HepG2 (cell line): ENCODE data around the gene EGR1. TPM values are rescaled to one million over a fixed set of nuclear protein-coding genes. Genes with fewer than 3 reads are reported as not detected.

Experiments
- DMAP1 ChIP-seq: IDR thresholded peaks from 2 replicates; pipeline ENCODE4 v1.6.1; 2016
- ELF4 ChIP-seq: sonication (generic); formaldehyde crosslinking; IDR thresholded peaks from 2 replicates; pipeline ENCODE4 v1.5.0; 2020; ENCODE audit warnings: missing genetic modification reagents, mild to moderate bottlenecking, moderate library complexity, borderline replicate concordance
- GLI4 ChIP-seq: sonication (generic); formaldehyde crosslinking; IDR thresholded peaks from 2 replicates; pipeline ENCODE4 v1.5.1; 2020; ENCODE audit warnings: missing genetic modification reagents, mild to moderate bottlenecking, moderate library complexity, borderline replicate concordance
- HDAC1 ChIP-seq: sonication (generic); formaldehyde crosslinking; IDR thresholded peaks from 2 replicates; pipeline ENCODE4 v1.5.1; 2020; ENCODE audit warnings: mild to moderate bottlenecking, missing genetic modification reagents
- HNF4A ChIP-seq: sonication (generic); formaldehyde crosslinking; IDR thresholded peaks from 2 replicates; pipeline ENCODE4 v1.4.0; 2020; ENCODE audit warnings: missing genetic modification reagents
- MLXIP ChIP-seq: sonication (generic); formaldehyde crosslinking; IDR thresholded peaks from 2 replicates; pipeline ENCODE4 v1.9.0; 2021; ENCODE audit warnings: missing genetic modification reagents, borderline replicate concordance
- MXD3 ChIP-seq: IDR thresholded peaks from 2 replicates; pipeline ENCODE4 v1.6.1; 2016; ENCODE audit warnings: mild to moderate bottlenecking, missing biosample characterization, missing genetic modification reagents
- PHF8 ChIP-seq: sonication (generic); formaldehyde crosslinking; IDR thresholded peaks from 2 replicates; pipeline ENCODE4 v1.5.0; 2020; ENCODE audit warnings: missing genetic modification reagents
- POLR2A ChIP-seq, 2 experiments: IDR thresholded peaks; 2 replicates each; pipeline ENCODE4 v1.6.1; 2011; ENCODE audit warnings: low read depth in 2 of 2, low read length in 2 of 2, mild to moderate bottlenecking in 1 of 2, moderate library complexity in 1 of 2; ENCODE audit not compliant: insufficient read depth in 1 of 2
- POLR2AphosphoS5 ChIP-seq: IDR thresholded peaks from 2 replicates; pipeline ENCODE4 v1.6.1; 2012; ENCODE audit warnings: low read depth, low read length
- RCOR2 ChIP-seq: IDR thresholded peaks from 2 replicates; pipeline ENCODE4 v1.6.1; 2016; ENCODE audit warnings: missing biosample characterization, missing genetic modification reagents
- SALL1 ChIP-seq: sonication (generic); formaldehyde crosslinking; IDR thresholded peaks from 2 replicates; pipeline ENCODE4 v1.8.0; 2022; ENCODE audit warnings: mild to moderate bottlenecking, missing genetic modification reagents
- SNAI1 ChIP-seq: sonication (generic); formaldehyde crosslinking; IDR thresholded peaks from 2 replicates; pipeline ENCODE4 v1.5.0; 2020; ENCODE audit warnings: mild to moderate bottlenecking, missing genetic modification reagents, borderline replicate concordance
- SRF ChIP-seq: IDR thresholded peaks from 2 replicates; pipeline ENCODE4 v1.6.1; 2011; ENCODE audit warnings: mild to moderate bottlenecking, low read depth, low read length, moderate library complexity
- TFAP4 ChIP-seq: sonication (generic); IDR thresholded peaks from 2 replicates; pipeline ENCODE4 v1.6.1; 2016; ENCODE audit warnings: low read depth, borderline replicate concordance
- THAP11 ChIP-seq: IDR thresholded peaks from 2 replicates; pipeline ENCODE4 v1.6.1; 2016; ENCODE audit warnings: missing biosample characterization, missing genetic modification reagents
- ZBTB26 ChIP-seq: IDR thresholded peaks from 2 replicates; pipeline ENCODE4 v1.6.1; 2016; ENCODE audit warnings: missing compliant biosample characterization, missing genetic modification reagents, borderline replicate concordance
- ZGPAT ChIP-seq: IDR thresholded peaks from 2 replicates; pipeline ENCODE4 v1.6.1; 2016; ENCODE audit warnings: mild to moderate bottlenecking
- ZNF552 ChIP-seq: sonication (generic); formaldehyde crosslinking; IDR thresholded peaks from 2 replicates; pipeline ENCODE4 v1.9.0; 2022; ENCODE audit warnings: missing genetic modification reagents, mild to moderate bottlenecking, borderline replicate concordance
- ZNF598 ChIP-seq: sonication (generic); formaldehyde crosslinking; IDR thresholded peaks from 2 replicates; pipeline ENCODE4 v1.5.1; 2020; ENCODE audit warnings: mild to moderate bottlenecking, missing genetic modification reagents, borderline replicate concordance
- ZNF746 ChIP-seq: sonication (generic); formaldehyde crosslinking; IDR thresholded peaks from 2 replicates; pipeline ENCODE4 v1.8.0; 2022; ENCODE audit warnings: mild to moderate bottlenecking, missing genetic modification reagents
- ZNF772 ChIP-seq: sonication (generic); formaldehyde crosslinking; IDR thresholded peaks from 2 replicates; pipeline ENCODE4 v1.5.0; 2020; ENCODE audit warnings: mild to moderate bottlenecking, missing genetic modification reagents
- ZSCAN21 ChIP-seq: sonication (generic); formaldehyde crosslinking; IDR thresholded peaks from 2 replicates; pipeline ENCODE4 v1.8.0; 2022; ENCODE audit warnings: mild to moderate bottlenecking, missing genetic modification reagents, moderate library complexity, borderline replicate concordance
- polyA plus RNA-seq, 8 experiments: library from polyadenylated mRNA; depleted of rRNA in 3 of 8; stranded (reverse) in 7 of 8; unstranded in 1 of 8; fragments of >200 nt; fragmentation: Illumina TruSeq in 4 of 8; extraction: Trizol in 4 of 8; gene quantifications; 2 replicates each; pipeline versions ENCODE4 v1.2.1 to v1.2.3, GENCODE V29; 2011 to 2016; ENCODE audit warnings: low read depth in 4 of 8, missing spikeins in 1 of 8, mixed read lengths in 1 of 8; ENCODE audit not compliant: insufficient read depth in 1 of 8
- total RNA-seq, 5 experiments: library from RNA; depleted of rRNA; stranded (reverse); fragments of >200 nt; fragmentation: Illumina TruSeq; extraction: Trizol; gene quantifications; 2 replicates each; pipeline ENCODE4 v1.2.3, GENCODE V29; 2016; ENCODE audit warnings: low read depth in 1 of 5

The EGR1 gene
- total and polyA plus RNA-seq, 2 of the 13 experiments (the other 11 are each of a cell fraction or from before 2014, with no cell fraction given), result 4.1 to 4.5 TPM

- TF ChIP-seq ZGPAT (CRISPR knock-in tag) (peak; percentile 70), ELF4 (CRISPR knock-in tag) (peak; percentile 84), SALL1 (CRISPR knock-in tag) (peak; percentile 77), PHF8 (CRISPR knock-in tag) (peak; percentile 78), SRF (peak; percentile 100), POLR2A (IDR thresholded peaks at IDR 0.05; ENCODE audit: insufficient read depth in 1 of 2, low read depth in 2 of 2, low read length in 2 of 2) (peak in 1 of 2 experiments; percentile 65; a peak in 1 of 4 replicates), ZNF772 (CRISPR knock-in tag) (peak; percentile 23; the same call in 1 of the 2 replicates), ZNF598 (0 out of 2 replicates have a peak, but pooled peaks have one; percentile 70), MLXIP (CRISPR knock-in tag) (no peak), GLI4 (CRISPR knock-in tag) (0 out of 2 replicates have a peak, but pooled peaks have one; percentile 40), THAP11 (CRISPR knock-in tag) (peak; percentile 56), HNF4A (peak; percentile 29; the same call in 1 of the 2 replicates), ZNF746 (CRISPR knock-in tag) (peak; percentile 71; the same call in 1 of the 2 replicates), ZNF552 (CRISPR knock-in tag) (0 out of 2 replicates have a peak, but pooled peaks have one; percentile 23), RCOR2 (CRISPR knock-in tag) (no peak), DMAP1 (CRISPR knock-in tag) (no peak), POLR2AphosphoS5 (peak; percentile 42; the same call in 1 of the 2 replicates), HDAC1 (CRISPR knock-in tag) (peak; percentile 81), MXD3 (CRISPR knock-in tag) (peak; percentile 28), ZSCAN21 (CRISPR knock-in tag) (peak; percentile 9; the same call in 1 of the 2 replicates), SNAI1 (CRISPR knock-in tag) (peak; percentile 35; the same call in 1 of the 2 replicates), ZBTB26 (CRISPR knock-in tag) (peak; percentile 96), TFAP4 (peak; percentile 84; the same call in 1 of the 2 replicates)
Measured at GRCh38 chr5:138464388-138465260, 655 bp upstream of the EGR1 start (continued).
